Skeletal muscle satellite cell (primary cell): Measurements from ENCODE around the gene DNAH1.

Source experiments
- H3K27me3 ChIP-seq: 2 replicates; pipeline ENCODE4 v1.7.0; 2013; ENCODE audit warnings: low read length; ENCODE audit not compliant: control insufficient read depth, insufficient read depth
- H3K36me3 ChIP-seq: 2 replicates; pipeline ENCODE4 v1.7.0; 2013; ENCODE audit warnings: mild to moderate bottlenecking, control low read depth, low read length; ENCODE audit not compliant: insufficient read depth
- H3K4me1 ChIP-seq: 2 replicates; pipeline ENCODE4 v1.7.0; 2013; ENCODE audit warnings: low read length; ENCODE audit not compliant: control insufficient read depth, insufficient read depth
- H3K4me2 ChIP-seq: 2 replicates; pipeline ENCODE4 v1.7.0; 2013; ENCODE audit warnings: mild to moderate bottlenecking, low read length
- H3K4me3 ChIP-seq: 2 replicates; pipeline ENCODE4 v1.7.0; 2013; ENCODE audit warnings: low read length
- H3K9ac ChIP-seq: 2 replicates; pipeline ENCODE4 v1.7.0; 2013; ENCODE audit warnings: mild to moderate bottlenecking, low read depth, low read length, moderate library complexity
- H3K9me3 ChIP-seq: replicated peaks from 2 replicates; pipeline ENCODE4 v1.7.0; 2013; ENCODE audit warnings: mild to moderate bottlenecking, control low read depth, low read length

The DNAH1 gene

DNA sequence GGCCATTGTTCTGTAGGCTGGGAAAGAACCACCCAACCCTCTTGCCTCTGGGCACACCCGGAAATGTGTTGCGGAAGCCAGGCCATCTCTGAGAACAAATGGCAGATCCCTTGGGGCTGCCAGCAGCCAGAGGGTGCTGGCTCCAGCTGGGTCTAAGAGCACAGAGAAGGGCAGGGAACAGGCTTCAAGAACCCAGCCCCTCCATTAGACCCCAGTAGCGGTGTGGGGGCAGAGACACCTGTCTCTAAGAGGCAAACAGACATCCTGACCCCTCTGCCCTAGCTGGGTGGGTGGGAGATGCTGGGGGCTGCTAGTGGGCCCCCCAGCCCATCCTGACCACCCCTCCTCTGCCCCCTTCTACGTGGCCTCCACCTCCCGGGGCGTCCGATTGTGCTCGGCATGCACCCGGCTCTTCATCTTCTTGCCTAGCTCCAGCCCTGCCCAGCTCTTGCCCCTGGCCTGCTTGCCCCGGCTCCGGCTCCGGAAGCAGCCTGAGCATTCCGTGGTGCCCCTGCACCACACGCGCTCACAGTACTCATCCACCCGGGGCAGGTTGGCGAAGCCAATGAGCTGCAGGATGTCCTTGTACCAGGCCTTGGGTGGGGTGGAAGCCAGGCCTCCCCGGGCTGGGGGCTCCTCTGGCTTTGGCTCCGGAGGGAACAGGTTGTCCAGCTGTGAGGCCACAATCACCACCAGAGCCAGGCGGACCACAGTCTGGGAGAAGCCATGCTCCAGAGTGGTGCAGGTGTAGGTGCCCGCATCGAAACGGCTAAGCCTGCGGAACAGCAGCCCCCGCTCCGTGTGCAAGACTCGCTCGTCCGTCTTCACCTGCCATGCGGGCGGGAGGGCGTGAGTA is 119.4 kb downstream of the DNAH1 start:
- no peak overlapping the region for H3K9ac ChIP-seq

DNA sequence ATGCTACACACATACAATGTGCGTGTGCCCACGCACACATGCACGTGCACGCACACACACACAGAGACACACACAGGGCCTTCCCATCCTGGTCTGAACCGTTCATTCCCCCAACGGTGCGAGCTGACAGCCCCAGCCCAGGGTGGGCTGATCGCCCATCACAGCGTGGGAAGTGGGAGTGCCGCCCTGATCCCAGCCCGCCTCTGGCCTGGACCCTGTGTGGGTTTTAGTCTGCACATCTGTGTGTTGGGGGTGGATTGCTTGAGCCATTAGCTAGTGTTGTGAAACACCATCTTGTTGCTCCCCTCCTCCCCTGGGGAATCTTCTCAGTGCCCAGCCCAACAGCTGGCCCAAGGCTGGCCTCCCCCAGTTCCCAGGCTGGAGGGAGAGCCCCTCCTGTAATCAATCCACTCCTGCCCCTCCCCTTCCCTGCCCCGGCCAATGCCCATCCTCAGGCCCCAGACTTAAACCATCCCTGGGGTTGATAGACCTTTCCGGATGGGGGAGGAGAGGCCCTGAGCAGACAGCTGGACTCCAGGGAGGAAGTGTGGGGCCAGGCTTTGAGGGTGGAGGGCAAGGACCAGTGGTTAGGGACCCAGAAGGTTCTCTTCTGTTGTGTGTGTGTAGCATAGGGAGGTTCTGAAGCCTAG is 120.5 kb downstream of the DNAH1 start:
- peaks cover 23% of the 10 kb centered on the region for H3K27me3 ChIP-seq
- H3K4me2 ChIP-seq, result peak overlapping the region; percentile 1
- no peak overlapping the region for H3K9ac ChIP-seq
- H3K4me3 ChIP-seq, result no peak overlapping the region
- peaks cover 8% of the 10 kb centered on the region for H3K4me1 ChIP-seq
- no peaks in the 10 kb centered on the region for H3K9me3 ChIP-seq
- H3K36me3 ChIP-seq, result no peaks in the 10 kb centered on the region

More for the DNA sequence above, 119.4 kb downstream of the DNAH1 start:
- Histone ChIP-seq H3K36me3 (no peaks in the 10 kb centered on the region), H3K4me3 (no peak overlapping the region), H3K4me2 (no peak overlapping the region), H3K4me1 (peaks cover 8% of the 10 kb centered on the region), H3K9me3 (no peaks in the 10 kb centered on the region), H3K27me3 (peaks cover 23% of the 10 kb centered on the region)

GRCh38 chr3:52437326-52438103 is 121.4 kb downstream of the DNAH1 start:
- H3K4me1 ChIP-seq, result peaks cover 8% of the 10 kb centered on the region
- H3K27me3 ChIP-seq, result peaks cover 23% of the 10 kb centered on the region
- H3K36me3 ChIP-seq, result no peaks in the 10 kb centered on the region
- H3K9ac ChIP-seq, result no peak overlapping the region
- H3K4me3 ChIP-seq, result no peak overlapping the region
- no peak overlapping the region for H3K4me2 ChIP-seq
- H3K9me3 ChIP-seq, result no peaks in the 10 kb centered on the region

- Histone ChIP-seq H3K4me3 (no peak overlapping the region), H3K4me1 (peaks cover 8% of the 10 kb centered on the region), H3K36me3 (no peaks in the 10 kb centered on the region), H3K9ac (no peak overlapping the region), H3K9me3 (no peaks in the 10 kb centered on the region), H3K4me2 (no peak overlapping the region), H3K27me3 (peaks cover 23% of the 10 kb centered on the region)
Observed at GRCh38 chr3:52438104-52438376, 121.9 kb downstream of the DNAH1 start.

GRCh38 chr3:52438579-52439425 is 122.7 kb downstream of the DNAH1 start:
- Histone ChIP-seq H3K36me3 (no peaks in the 10 kb centered on the region), H3K4me2 (no peak overlapping the region), H3K9ac (no peak overlapping the region), H3K27me3 (peaks cover 16% of the 10 kb centered on the region), H3K9me3 (no peaks in the 10 kb centered on the region), H3K4me3 (no peak overlapping the region), H3K4me1 (peaks cover 8% of the 10 kb centered on the region)

- no peak overlapping the region for H3K4me2 ChIP-seq
- H3K27me3 ChIP-seq, result peaks cover 9% of the 10 kb centered on the region
- H3K9me3 ChIP-seq, result no peaks in the 10 kb centered on the region
- H3K4me1 ChIP-seq, result peaks cover 8% of the 10 kb centered on the region
- no peaks in the 10 kb centered on the region for H3K36me3 ChIP-seq
- no peak overlapping the region for H3K9ac ChIP-seq
- no peak overlapping the region for H3K4me3 ChIP-seq
Observed at GRCh38 chr3:52439426-52440248, 123.5 kb downstream of the DNAH1 start.

- H3K4me2 ChIP-seq, result no peak overlapping the region
- H3K9me3 ChIP-seq, result no peaks in the 10 kb centered on the region
- H3K4me3 ChIP-seq, result no peak overlapping the region
- H3K27me3 ChIP-seq, result peaks cover 4% of the 10 kb centered on the region
- no peak overlapping the region for H3K9ac ChIP-seq
- no peaks in the 10 kb centered on the region for H3K36me3 ChIP-seq
- peaks cover 8% of the 10 kb centered on the region for H3K4me1 ChIP-seq
Observed at GRCh38 chr3:52440249-52440551, 124.1 kb downstream of the DNAH1 start.

DNA sequence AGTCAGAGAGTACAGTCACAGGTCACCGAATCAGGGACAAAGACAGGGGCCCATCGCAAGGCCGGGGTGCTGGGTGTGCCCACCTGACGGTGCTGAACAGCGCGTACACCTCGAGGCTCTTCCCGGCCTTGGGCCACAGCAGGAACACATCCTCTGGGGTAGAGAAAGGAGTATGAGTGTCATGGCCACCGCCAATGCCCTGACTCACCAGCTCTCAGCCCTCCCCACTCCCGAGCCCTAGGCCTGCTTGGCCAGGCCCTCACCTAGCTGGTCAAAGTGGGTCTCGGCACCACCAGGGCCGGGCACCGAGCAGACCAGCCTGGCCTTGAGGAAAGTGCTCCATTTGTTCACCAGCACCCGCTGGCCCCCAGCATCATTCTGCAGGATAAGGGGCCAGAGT is 124.6 kb downstream of the DNAH1 start:
- H3K4me1 ChIP-seq, result peaks cover 8% of the 10 kb centered on the region
- H3K9ac ChIP-seq, result no peak overlapping the region
- H3K27me3 ChIP-seq, result peaks cover under 1% of the 10 kb centered on the region
- H3K4me3 ChIP-seq, result no peak overlapping the region
- H3K9me3 ChIP-seq, result no peaks in the 10 kb centered on the region
- H3K36me3 ChIP-seq, result no peaks in the 10 kb centered on the region
- no peak overlapping the region for H3K4me2 ChIP-seq

DNA sequence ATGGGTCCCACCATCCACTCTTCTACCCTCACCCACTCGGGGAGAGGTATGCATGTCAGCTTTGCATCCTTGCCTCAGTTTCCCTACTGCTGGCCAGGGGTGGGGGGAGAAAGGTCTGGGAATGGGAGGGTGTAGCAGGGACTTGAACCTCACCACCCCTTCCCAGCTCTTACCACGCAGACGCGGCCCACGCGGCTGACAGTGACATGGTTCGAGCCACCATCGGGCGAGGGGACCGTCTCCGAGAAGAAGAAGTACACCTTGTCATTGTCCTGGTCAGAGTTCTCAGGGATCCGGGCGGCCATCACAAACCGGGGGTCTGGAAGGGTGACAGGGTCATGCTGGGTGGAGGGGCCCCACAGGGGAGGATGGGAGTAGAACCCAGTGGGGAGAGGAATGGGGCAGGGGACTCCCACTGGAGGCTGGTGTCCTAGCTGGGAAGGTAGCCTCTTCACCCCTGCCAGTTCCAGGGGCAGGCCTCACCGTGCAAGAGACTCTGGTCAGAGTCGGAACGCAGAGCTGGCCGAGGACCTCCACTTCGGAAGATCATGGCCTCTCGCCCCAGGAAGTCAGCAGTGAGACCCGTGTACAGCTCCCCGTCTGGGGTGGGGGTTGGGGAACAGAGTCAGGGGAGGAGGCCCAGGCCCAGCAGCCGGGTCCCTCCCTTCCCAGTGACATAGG is 125.1 kb downstream of the DNAH1 start:
- H3K9ac ChIP-seq, result no peak overlapping the region
- H3K4me3 ChIP-seq, result no peak overlapping the region
- no peaks in the 10 kb centered on the region for H3K27me3 ChIP-seq
- no peak overlapping the region for H3K4me2 ChIP-seq
- H3K9me3 ChIP-seq, result no peaks in the 10 kb centered on the region
- H3K4me1 ChIP-seq, result peaks cover 8% of the 10 kb centered on the region
- no peaks in the 10 kb centered on the region for H3K36me3 ChIP-seq

DNA sequence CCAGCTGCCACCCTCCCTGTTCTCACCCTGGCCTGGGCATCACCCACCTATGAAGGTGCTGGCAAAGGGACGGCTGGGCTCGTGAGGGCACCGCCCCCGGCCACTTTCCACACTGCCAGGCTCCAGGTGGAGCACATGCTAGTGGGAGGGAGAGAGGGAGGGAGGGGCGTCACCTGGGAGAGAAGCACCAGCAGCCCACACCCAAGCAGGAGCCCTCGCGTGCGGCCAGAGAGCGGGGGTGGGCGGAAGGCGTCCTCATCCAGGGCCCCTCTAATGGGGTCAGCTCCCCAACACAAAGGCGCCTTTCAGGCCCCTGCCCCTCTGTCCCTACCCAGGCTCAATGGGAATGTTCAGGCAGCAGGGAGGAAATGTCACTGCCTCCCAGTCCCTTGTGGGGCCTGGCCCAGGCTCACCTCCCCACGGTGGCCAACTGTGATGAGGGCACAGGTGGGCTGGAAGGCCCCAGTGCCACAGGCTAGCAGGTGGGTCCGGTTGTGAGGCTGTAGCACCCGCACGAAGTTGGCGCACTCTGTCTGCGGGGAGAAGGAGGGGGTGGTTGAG is 125.7 kb downstream of the DNAH1 start:
- no peak overlapping the region for H3K4me2 ChIP-seq
- no peaks in the 10 kb centered on the region for H3K9me3 ChIP-seq
- no peaks in the 10 kb centered on the region for H3K36me3 ChIP-seq
- no peak overlapping the region for H3K4me3 ChIP-seq
- H3K9ac ChIP-seq, result no peak overlapping the region
- no peaks in the 10 kb centered on the region for H3K27me3 ChIP-seq
- peaks cover 1% of the 10 kb centered on the region for H3K4me1 ChIP-seq
